NCI-H2227 treated with DMSO at 0.1 percent for 48 hours (cell line): ENCODE data around the gene KCTD20.

ENCODE experiments used
- DNase-seq: peaks from one replicate; lab custom pipeline; 2025; lab: John Stamatoyannopoulos, UW

The KCTD20 gene

DNA sequence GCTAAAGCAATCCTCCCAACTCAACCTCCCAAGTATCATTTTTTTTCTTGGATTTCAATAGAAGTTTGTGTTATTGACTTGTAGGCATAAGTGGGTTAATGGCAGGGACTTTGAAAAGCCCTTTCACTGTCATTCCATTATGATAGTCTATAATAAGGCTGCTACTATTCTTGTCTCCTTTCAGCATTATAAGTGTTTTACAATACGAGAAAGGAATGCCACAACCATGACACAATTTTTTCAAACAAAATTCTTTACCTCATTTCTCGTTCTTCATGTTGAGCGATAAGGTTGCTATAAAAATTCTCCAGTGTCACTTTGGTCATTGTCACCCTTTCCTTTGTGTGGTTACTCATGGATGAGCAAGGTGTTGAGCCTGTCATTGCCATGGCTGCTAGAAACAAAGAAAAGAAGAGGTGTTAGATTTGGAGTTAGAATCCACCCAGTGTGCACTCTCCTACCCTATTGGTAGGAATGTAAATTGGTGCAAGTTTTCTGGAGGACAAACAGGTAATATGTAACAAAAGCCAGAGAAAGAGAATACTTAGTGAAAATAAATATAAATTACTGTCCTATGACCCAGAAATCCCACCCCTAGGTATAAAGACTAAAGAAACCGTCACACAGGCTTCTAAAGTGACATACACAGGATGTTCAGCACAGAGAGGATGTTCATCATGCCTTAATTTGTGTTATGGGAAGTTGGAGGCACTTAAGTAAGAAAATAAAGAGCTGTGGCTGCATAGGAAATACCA lies 97.2 kb downstream of the KCTD20 start:
- no peak for DNase-seq
